DMS53 treated with DMSO at 0.1 percent for 48 hours (cell line): ENCODE data around the gene CALN1.

Experiments used
- DNase-seq: peaks from one replicate; lab custom pipeline; 2025; ENCODE audit not compliant: unreplicated experiment; lab: John Stamatoyannopoulos, UW

CALN1 gene

DNA sequence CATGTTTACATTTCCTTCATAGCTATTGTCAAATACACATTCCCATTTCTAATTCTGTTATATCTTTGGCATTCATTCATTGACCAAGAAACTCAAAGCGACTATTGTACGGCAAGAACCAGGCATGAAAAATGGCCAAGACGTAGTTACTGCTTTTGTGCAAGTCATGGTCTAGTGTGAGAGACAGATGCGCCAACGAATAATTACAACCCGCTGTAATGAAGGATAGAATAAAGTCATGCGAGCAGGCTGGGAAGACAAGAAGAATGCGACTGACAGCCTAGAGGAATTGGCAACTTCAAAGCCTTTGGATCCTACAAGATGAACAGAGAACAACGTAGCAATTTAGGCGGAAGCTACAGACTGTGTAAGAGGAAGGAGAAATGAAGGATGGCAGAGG lies 221.2 kb downstream of the CALN1 start:
- no peak for DNase-seq

DNA sequence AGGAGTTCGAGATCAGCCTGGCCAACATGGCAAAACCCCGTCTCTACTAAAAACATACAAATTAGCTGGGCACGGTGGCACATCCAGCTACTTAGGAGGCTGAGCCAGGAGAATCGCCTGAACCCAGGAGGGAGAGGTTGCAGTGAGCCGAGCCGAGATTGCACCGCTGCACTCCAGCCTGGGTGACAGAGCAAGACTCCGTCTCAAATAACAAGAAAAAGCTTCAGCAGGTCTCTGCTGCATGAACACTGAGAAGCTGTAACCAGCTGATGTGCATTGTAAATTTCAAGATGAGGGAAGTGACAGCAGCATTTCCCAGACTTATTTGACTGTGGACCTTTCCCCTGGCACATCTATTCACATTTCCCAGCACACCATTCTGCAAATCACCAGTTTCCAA lies 222.0 kb downstream of the CALN1 start:
- no peak for DNase-seq

DNA sequence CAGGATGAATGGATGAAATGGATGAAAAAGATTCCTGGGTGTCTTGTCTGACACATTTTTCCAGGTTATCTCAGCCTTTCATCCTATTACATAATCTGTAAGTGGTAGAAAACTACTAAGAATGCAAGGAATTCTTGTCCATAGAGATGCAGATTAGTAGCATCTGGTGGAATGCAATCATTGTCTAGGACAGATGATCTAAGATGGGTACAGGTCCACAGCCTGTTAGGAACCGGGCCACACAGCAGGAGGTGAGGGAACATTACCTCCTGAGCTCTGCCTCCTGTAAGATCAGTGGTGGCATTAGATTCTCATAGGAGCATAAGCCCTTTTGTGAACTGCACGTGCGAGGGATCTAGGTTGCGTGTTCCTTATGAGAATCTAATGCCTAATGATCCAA lies 225.0 kb downstream of the CALN1 start:
- no peak for DNase-seq

DNA sequence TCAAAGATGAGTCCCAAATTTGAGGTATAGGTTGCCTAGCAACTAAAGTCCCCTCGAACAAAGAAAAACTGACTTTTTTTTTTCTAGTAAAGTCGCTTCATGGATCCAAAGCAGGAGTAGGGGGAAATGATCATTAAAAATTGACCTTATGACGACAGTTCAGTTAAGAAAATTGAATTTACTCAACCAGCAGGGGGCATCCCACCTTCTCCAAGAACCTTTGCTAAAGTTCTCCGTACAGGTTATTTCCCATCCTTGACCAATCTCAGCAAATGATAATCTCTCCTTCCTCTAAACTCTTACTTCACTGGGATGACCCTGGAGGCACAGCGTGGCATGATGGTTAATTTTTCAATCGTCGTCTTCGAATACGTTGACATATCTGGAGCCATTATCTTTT lies 228.3 kb downstream of the CALN1 start:
- no peak for DNase-seq

DNA sequence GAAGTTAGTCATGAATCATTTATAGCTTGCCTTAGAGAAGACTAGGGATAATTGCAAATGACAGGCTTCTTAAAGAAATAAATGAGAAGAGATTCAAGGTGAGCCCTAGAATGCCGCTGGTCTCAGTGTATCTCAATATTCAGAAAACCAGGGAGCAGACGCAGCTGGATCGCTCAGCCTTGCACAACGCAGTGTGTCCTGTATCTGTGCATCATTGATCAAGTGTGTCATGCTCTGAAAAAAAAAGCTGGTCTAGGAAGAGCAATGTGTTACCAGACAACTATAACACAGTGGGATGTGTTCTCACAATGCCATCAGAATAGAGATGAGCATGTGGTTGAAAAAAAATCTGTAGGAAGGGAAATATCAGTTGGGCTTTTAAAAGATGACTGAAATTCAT lies 230.1 kb downstream of the CALN1 start:
- no peak for DNase-seq

DNA sequence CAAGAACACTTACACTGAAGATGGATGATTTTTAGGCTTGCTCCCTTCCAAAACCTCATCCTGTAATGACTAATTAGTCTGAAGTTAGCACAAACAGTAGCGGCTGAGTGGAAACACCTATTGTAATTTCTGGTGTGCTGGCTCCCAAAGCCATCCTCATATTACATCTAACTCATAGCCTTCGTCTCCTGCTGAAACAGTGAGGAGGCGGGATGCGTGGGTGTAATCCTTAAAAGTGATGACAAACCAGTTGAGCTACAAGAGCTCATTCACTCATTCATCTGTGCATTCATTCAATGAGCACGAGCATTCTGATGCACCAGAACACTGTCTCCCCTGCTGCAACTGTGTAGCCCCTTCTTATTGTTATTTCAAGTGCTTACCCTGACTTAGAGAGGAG lies 235.3 kb downstream of the CALN1 start:
- DNase-seq: no peak

DNA sequence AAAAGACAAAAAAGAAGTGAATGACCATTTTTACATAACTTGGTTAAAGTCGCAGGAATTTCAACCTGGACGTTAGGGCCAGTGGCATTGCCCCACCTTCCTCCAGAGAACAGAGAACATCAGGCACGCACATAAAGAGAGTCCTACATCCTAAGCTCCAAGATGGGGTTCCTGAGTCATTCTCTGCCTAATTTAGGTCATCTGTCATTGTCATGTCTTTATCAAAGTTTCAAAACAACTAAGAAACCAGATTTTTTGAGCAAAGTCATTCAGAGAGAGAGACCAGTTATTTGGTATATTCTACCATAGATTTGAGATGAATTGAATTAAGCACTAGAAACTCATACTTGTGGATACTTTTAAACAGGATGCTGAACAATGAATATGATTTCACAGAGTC lies 241.7 kb downstream of the CALN1 start:
- no peak for DNase-seq

DNA sequence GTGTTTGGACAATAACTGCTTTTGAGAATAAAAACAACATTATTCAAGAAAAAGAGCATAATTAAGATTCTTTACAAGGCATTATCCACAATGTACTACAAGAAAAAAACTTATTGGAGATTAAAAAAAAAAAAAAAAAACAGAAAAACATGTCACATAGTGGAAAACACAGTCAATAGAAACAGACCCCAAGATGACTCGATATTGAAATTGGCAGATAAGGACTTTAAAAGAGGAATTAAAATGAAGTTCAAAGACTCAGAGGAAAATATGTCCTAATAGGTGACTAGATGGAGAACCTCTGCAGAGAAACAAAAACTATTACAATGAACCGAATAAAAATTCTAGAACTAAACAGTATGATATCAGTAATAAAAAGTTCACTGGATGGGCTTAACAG lies 248.9 kb downstream of the CALN1 start:
- no peak for DNase-seq

DNA sequence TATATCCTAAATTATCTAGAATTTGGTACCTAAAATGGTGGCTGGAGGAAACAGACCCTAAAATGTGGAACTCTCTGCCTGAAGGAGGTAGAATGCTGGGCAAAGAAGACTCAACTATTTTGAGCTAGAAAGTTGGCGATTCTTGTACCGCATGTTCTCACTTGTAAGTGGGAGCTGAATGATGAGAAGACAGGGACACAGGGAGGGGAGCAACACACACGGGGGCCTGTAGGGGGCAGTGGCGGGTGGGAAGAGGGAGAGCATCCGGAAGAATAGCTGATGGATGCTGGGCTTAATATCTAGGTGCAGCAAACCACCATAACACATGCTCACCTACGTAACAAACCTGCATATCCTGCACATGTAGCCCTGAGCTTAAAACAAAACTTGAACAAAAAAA lies 250.6 kb downstream of the CALN1 start:
- DNase-seq: no peak

DNA sequence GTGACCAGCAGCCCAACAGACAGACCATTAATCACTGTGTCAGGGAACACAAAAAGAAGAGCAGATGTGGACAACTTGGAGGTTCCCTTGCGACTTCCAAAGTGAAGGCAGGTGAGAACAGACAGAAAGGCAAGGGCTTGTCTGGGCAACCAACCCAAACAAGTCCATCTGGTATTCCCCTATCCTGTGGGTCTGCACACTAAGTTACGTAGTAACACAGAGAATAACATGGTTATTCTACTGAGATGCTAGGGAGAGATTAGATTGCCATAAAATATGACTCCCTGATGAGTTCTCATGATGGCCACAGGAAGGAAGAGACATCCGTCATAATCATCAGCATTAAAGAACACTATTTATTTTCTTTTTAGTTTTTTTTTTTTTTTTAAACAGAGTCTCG lies 252.2 kb downstream of the CALN1 start:
- no peak for DNase-seq

DNA sequence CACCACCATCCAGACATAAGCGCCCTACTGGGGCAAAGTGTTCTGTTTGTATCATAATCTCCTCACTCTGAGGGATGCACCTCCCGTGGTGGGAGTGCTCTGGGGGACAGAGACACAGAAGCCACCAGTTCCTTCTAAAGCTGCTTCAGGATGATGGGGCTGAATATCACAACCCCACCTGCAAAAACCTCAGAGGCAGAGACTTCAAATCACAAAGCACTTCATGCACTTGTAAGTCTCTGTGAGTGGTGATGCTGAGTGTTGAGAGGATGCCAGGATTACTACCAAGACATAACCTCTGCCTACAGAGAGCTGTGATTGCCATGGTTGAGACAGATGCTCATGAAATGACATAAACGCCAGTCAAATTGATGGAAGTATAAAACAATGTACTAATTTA lies 255.5 kb downstream of the CALN1 start:
- no peak for DNase-seq

DNA sequence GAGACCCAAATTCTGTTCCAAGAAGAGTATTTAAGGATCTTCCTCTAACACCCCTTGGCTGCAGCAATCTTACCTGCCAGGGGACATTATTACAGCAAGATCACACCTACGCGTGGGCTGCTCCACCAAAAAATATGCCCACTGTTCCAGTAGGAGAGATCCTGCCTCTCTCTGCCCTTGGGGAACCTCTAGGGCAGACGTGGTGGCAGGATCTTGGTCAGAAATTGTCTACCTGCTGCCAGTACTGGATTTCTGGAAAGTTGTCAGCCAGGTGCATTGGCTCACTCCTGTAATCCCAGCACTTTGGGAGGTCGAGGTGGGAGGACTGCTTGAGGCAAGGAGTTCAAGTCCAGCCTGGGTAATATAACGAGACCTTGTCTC lies 259.0 kb downstream of the CALN1 start:
- no peak for DNase-seq

DNA sequence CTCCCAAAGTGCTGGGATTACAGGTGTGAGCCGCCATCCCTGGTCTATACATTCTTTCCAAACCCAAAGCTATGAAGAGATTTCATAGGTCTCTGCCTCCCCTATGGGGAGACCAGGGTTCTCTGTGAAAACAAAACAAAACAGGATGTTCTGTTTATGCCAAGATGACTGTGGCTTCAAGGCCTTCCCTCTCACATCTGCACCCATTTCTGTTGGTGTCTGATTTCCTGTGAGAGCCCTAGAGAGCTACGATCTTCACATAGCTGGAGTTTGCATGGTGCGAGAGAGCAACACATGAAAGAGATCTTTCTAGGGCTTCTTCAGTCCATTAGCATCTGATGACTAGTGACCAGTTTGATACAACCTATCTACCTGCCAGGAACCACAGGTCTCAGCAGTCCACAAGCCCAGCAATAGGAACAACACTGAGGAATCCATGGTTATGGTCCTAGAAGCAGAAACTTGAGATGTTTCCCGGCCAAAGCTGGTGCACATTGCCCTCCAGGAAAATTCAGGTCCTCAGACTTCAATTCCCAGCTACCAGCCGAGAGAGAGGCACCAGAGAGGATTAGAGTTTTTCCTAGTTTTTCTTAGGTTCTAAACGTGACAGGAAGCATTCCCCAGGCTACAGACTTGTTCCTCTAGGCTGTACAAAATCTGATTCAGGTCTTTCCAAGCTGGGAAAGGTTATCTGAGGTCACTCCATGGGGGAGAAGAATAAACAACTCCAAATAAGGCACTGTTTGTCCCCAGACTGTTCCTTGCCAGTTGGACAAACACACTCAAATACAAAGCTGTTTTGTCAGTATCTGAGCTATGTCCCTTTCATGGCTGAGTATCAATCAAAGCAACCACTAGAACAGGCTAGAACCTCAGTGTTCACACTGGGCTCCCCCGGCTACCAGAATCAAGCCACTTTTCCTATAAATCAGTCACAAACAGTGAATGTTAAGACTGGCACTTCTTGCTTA lies 259.7 kb downstream of the CALN1 start:
- no peak for DNase-seq

DNA sequence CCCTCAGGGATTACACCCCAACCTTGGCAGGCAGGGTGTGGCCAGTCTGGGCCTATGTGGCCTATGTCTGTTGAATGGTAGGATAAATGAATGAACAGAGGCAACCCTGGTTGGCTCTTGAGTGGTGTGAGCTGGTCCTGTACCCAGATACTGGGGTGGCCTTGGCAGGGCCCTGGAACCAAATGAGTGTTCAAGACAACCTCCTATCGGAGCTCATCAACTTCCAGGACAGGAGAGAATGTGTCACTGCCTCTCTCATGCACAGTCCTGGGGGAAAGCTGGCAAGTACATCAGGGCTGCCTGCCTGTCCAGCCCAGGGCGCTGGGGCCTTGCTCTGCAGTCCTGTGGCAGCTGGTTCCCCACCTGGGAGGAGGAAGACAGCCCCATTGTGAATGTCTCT lies 271.6 kb downstream of the CALN1 start:
- DNase-seq: no peak

DNA sequence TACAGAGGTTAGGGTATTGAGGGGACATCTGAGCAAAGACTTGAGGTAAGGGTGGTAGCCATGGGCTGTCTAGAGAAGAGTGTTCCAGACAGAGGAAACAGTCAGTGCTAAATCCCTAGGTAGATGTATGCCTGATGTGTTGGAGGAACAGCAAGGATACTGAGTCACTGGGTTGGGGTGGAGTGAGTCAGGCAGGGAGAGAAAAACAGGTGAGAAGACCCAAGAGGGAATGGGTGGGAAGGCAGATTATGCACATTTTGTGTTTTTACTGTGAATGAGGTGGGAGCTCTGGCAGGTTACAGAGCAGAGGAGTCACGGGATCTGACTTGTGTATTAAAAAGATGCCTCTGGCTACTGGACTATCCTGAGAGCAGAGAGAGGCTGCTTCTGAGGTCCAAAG lies 285.0 kb downstream of the CALN1 start:
- DNase-seq: no peak

DNA sequence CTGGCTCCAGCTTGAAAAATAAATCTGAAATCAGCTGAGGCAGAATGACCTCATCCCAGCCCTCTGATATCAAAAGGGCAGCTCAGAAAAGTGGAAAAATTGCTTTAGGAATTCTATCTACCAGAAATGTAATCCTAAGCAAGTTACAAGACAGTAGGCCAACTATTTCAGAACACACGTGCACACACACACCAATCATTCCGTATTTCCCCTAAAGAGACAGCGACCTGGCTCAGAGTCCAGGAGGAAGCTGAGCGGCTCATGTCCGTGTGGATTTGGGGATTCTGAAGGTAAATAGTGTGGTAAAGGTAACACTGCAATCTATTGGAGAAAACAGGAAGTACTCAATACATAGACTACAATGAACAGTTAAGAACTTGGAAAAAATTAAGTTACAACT lies 288.2 kb downstream of the CALN1 start:
- no peak for DNase-seq

DNA sequence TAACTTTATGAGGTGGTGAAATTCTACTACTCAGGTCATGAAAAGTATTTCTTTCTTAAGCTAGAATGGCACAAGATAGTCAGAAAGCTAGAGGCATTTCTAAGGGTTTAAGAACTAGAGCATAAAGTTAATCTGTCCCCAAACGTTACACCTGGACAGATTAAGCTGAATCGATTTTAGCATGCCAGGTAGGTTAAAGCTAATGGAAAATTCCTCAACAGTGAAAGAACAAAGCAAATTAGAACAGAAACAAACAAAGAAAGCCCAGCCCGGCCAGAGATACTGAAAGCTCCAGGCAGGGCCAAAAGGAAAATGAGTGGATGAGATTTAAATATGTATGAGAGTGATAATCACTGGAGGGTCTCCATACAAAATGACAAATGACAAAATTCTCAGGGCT lies 293.8 kb downstream of the CALN1 start:
- no peak for DNase-seq

DNA sequence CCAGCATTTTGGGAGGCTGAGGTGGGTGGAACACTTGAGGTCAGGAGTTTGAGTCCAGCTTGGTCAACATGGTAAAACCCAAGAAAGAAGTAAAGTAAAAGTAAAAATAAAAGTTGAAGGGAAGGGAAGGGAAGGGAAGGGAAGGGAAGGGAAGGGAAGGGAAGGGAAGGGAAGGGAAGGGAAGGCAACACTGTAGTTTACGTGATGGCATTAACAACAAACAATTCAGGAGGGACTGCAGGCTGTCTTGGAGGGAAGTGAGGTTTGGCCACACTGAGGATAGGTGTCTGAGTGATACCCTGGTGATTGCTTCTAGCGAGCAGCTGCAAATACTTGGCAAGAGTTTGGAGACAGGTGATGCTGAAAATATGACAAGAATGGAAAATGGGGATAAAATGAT lies 298.0 kb downstream of the CALN1 start:
- no peak for DNase-seq

DNA sequence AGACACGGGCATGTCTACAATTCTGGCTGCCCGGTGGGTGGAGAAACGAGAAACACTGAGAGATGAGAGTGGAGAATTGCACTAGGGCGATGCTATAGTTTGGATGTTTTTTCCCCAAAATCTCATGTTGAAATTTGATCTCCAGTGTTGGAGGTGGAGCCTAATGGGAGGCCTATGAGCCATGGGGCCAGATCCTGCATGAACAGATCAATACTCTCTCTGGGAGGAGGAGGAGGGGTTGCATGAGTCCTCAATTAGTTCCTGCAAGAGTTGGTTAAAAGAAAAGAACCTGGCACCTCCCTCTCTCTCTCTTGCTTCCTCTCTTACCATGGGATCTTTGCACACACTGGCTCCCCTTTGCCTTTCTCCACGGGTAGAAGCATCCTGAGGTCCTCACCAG lies 299.1 kb downstream of the CALN1 start:
- no peak for DNase-seq

DNA sequence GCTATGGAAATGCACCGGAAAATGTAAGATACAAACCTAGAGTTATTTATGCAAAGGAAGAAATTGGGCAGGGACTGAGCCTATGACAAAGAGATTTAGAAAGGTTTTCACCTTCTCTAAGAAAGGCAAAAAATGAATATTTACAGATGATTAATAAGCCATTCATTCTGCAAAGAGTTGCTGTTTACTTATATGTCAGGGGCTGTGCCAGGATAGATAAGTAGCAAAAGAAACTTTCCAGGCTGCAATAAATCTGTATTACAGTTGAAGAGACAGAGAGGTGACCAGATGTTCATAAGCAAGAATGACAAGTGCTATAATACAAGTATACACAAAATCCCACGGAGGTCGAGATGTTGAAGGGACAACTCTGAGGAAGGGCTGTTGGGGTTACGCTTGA lies 299.6 kb downstream of the CALN1 start:
- no peak for DNase-seq

DNA sequence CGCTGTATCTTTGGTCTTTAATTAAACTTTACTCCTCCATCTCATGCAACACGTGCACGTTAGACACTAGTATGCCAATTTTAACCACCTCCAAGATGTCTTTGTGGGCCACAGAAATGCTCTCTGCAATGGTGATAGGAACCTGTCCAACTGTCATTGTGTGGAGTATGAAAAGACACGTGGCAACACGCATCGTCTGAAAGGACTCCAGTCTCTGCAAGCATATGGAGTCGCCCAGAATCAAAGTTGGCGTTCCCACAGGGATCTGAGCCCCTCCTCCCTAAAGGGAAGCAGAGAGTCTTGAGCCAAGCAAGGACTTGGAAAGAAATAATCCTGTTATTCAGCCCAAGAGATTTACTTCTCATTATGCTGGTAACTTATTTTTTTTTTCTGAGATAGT lies 301.1 kb downstream of the CALN1 start:
- no peak for DNase-seq

DNA sequence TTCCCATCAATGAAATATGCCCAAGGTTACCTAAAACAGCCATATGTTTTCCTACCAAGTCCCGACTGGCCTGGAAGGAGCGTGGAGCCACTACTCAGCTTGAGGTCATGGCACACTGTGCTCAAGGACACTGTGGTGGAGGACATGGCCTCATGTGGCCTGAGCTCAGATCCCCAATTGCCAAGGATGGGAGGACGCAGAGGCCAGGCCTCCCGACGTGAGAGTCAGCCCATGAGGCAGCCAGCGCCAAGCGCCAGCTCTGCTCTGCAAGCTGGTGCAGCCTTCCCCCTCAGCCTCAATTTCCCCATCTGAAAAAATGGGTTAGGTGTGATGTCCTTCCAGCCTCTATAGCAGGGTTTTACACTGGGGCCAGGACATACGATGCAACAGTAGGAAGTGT lies 302.6 kb downstream of the CALN1 start:
- no peak for DNase-seq

DNA sequence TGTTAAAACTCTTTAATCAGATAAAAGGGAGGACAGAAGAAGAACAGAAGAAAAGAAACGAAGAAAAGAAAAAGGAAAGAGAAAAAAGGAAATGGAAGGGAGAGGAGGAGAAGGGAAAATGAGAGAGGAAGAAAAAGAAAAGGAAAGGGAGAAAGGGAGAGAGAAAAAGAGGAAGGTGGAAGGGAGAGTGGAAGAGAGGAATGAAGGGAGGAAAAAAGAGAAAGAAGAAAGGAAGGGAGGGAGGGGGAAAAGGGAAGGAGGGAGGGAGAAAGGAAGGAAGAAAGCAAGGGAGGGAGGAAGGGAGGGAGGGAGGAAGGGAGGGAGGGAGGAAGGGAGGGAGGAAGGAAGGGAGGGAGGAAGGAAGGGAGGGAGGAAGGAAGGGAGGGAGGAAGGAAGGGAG lies 305.7 kb downstream of the CALN1 start:
- no peak for DNase-seq
